Fibroblast of skin of left biceps (primary cell): Measurements from ENCODE around the gene GATA2.

Source experiments
- DNase-seq, 2 experiments: peaks; one replicate each; pipeline ENCODE4 v3.0.0-alpha.2; 2013; ENCODE audit warnings: low read depth in 2 of 2

The GATA2 gene

DNA sequence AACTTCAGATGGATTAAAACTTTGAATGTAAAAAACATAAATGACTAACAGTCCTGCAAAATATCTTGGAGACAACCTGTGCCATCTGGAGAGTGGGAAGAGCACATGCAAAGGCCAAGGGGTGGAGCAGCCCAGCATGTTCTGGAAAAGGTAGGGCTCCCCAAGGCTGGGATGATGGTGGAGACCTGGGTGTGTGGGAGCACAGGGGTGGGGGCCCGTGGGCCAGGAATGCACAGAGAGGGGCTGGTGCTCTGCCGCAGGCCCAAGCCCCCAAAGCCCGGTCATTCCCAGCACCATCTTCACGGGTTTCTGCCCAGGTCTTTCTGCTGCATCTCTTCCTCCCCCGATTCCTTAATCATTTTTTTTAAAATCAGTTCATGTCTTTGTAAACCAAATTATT, 9.7 kb upstream of the GATA2 start:
- no peak for DNase-seq

DNA sequence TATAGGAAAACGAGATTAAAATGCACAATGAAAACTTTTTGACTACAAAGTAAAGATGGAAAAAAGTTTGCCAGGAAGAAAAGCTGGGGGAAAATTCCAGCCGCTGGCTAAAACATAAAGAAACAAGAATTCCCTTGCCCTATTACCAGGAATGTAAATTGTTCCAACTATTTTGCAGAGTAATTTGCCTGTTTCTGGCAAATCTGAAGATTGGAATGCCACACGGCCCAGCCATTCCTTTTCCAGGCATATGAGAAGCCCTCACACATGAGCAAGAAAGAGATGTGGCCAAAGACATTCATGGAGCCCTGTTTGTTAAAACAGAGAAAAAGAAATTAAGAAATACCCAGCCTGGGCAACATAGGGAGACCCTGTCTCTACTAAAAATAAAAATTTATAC, 8.4 kb upstream of the GATA2 start:
- no peak for DNase-seq

- DNase-seq, result no peak
Observed at GRCh38 chr3:128500556-128500955, 7.6 kb upstream of the GATA2 start.

- no peak for DNase-seq
Observed at GRCh38 chr3:128499724-128500275, 6.8 kb upstream of the GATA2 start.

- no peak for DNase-seq
Observed at GRCh38 chr3:128498901-128499530, 6.0 kb upstream of the GATA2 start.

DNA sequence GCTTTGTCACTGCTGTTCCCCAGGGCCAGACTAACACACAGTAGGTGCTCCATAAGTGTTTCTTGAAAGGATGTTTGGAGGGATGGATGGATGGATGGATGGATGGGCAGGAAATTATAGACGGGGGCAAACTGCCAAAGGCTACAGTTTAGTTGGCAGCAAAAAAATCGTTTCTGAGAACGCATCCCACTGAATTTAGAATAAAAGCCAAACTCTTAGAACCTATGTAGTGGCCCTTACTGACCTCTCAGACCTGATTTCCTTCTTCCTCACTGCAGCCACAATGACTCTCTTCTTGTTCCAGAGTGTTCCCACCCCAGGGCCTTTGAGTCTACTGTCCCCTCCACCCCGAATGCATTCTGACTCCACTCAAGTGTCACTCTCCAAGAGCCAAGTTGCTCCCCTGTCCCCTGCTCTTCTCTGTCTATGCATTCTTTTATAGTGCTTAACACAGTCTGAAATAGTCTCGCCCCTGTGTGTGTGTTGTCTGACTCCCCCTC, 5.2 kb upstream of the GATA2 start:
- DNase-seq, result no peak

- DNase-seq, result no peak
Observed at GRCh38 chr3:128497305-128498126, 4.5 kb upstream of the GATA2 start.

DNA sequence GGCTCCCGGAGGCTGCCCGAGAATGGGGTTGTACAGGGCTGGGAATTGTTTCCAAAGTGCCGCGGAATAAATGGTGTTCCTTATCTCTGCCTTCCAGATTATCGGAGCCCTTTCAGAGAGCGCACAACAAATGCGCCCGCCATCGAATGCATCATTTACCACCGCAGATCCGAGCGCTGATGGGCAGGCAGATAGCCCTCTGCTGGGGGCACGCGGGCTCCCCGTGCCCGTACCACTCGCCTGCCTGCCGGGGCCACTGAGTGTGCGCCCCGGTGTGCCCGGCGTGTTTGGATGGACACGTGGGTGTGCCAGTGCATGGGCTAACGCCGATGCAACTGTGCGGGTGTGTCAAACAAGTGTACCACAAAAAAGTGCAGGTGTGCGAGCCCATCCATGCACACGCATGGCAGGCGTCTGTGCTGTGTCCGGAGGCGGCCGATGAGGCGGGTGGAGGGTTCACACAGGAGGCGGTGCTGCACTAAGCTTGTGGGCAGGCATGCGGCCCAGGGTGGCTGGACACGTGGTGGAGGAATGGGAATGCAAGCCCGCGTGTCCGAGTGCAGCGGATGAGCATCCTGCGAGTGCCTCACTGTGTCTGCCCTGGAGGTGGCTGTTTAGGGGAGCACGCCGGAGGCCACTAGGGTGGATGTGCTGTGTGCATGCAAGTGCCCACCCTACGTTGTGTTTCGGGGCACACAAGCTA, 3.8 kb upstream of the GATA2 start:
- DNase-seq, result no peak

GRCh38 chr3:128496019-128496601, 3.1 kb upstream of the GATA2 start:
- no peak for DNase-seq

GRCh38 chr3:128495435-128495970, 2.5 kb upstream of the GATA2 start:
- DNase-seq, result no peak

- DNase-seq, result no peak
Observed at GRCh38 chr3:128494367-128494650, 1.3 kb upstream of the GATA2 start.

- no peak for DNase-seq
Observed at GRCh38 chr3:128493570-128494366, 767 bp upstream of the GATA2 start.

DNA sequence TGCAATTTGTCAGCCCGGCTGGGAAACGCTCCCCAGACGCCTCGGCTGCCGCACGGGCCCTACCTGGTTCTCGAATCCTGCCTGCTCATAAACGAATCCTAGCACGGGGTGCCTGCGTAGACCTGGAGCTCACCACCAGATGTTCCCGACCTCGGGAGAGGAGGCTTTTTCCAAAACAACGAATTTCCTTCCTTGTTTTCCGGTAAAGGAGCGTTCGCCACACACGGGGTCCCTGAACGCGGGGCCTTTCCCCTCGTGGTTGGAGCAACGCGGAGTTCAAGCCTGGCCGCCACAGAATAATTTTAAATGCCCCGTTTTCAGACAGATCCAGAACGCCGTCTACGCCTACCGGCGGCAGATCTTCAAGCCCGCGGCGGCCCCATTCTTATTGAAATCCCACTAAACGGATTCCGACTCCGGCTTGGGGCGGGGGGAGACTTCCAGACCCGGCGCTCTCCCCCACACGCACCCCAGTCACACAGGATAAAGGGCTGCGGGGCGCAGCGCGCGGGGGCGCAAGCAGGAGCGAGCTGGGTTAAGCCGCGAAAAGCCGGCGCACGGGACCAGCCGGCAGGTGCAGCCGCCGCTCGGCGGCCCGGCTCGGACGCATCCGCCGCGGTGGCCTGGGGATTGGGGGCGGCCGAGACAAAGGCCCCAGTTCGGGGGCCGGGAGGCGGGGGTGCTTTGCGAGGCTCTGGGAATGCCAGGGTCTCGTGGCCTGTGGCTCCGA, 895 bp downstream of the GATA2 start:
- DNase-seq, result no peak

- no peak for DNase-seq
Observed at GRCh38 chr3:128491691-128491940, 1.4 kb downstream of the GATA2 start.

- no peak for DNase-seq
Observed at GRCh38 chr3:128490915-128491690, 1.9 kb downstream of the GATA2 start.

- no peak for DNase-seq
Observed at GRCh38 chr3:128490650-128490914, 2.4 kb downstream of the GATA2 start.

DNA sequence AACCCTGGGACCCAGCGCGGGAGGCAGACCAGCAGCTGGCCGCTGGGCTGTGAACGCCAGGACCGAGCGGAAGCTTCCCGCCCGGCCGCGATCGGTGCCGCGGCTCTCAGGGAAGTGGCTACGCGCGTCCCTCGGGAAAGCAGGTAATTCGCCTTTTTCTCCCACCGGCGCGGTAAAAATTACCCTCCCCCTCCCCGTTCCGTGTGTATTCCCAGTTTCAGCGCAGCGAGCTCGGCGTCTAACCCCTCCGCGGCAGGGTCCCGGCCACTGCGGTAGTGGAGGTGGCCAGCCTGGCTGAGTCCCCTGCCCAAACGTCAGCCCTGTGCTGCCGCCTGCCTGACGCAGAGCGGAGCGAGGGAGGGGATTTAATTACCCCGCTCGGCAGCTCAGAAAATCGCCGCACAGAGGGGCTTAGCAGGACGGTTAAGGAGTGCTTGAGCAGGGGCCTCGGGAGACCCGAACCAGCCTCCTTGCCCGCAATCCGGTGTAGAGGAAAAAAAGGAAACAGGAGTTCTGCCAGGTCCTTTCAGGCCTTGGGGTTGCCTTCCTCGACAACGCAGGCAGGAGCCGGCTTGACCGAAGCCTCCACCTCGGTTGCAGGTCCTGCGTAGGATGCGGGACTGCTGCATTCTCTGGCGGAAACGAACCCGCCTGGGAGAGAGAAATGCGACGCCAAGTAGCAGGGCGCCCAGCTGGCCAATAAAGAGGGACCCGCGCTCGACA, 2.9 kb downstream of the GATA2 start:
- DNase-seq, result no peak

DNA sequence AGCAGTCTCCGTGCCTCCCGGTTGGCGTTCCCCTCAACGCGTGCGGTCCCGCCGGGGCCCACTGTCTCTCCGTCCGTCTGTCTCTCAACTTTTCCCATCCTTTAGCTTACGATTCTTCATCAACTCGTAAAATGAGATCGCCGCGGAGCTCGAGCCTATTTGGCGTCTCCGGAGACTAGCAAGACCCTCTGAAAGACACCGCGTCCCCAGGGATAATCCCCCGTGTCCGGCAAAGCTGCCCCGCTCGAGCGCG, 3.4 kb downstream of the GATA2 start:
- no peak for DNase-seq

GRCh38 chr3:128488991-128489673, 3.9 kb downstream of the GATA2 start:
- no peak for DNase-seq
